GM21423 (cell line): Measurements from ENCODE around the gene GFOD2.

ENCODE experiments used
- ATAC-seq: cut with Tn5 transposase; IDR thresholded peaks from one replicate; pipeline ENCODE4 v1.9.1; 2021; ENCODE audit warnings: mild to moderate bottlenecking, moderate library complexity; ENCODE audit not compliant: unreplicated experiment

The GFOD2 gene

GRCh38 chr16:67733734-67734470 is 14.8 kb upstream of the GFOD2 start:
- ATAC-seq, result no peak

GRCh38 chr16:67731753-67732095 is 12.6 kb upstream of the GFOD2 start:
- ATAC-seq, result no peak

GRCh38 chr16:67731071-67731752 is 12.1 kb upstream of the GFOD2 start:
- no peak for ATAC-seq

GRCh38 chr16:67730326-67730725 is 11.2 kb upstream of the GFOD2 start:
- ATAC-seq, result no peak

- no peak for ATAC-seq
Observed at GRCh38 chr16:67729636-67730248, 10.6 kb upstream of the GFOD2 start.

GRCh38 chr16:67727521-67728485 is 8.7 kb upstream of the GFOD2 start:
- ATAC-seq, result no peak

GRCh38 chr16:67726106-67727034 is 7.3 kb upstream of the GFOD2 start:
- no peak for ATAC-seq

- no peak for ATAC-seq
Observed at GRCh38 chr16:67723911-67724305, 4.8 kb upstream of the GFOD2 start.

GRCh38 chr16:67723151-67723910 is 4.2 kb upstream of the GFOD2 start:
- ATAC-seq, result no peak

GRCh38 chr16:67720236-67720635 is 1.1 kb upstream of the GFOD2 start:
- no peak for ATAC-seq

- peak; percentile 14 for ATAC-seq
Observed at GRCh38 chr16:67719778-67720144, 645 bp upstream of the GFOD2 start.

GRCh38 chr16:67718668-67719047 is 458 bp downstream of the GFOD2 start:
- peak; percentile 22 for ATAC-seq

- no peak for ATAC-seq
Observed at GRCh38 chr16:67716097-67716496, 3.0 kb downstream of the GFOD2 start.

- ATAC-seq, result no peak
Observed at GRCh38 chr16:67714522-67714921, 4.6 kb downstream of the GFOD2 start.

GRCh38 chr16:67713647-67714273 is 5.4 kb downstream of the GFOD2 start:
- no peak for ATAC-seq

- ATAC-seq, result no peak
Observed at GRCh38 chr16:67710607-67711006, 8.5 kb downstream of the GFOD2 start.

- no peak for ATAC-seq
Observed at GRCh38 chr16:67709050-67709449, 10.1 kb downstream of the GFOD2 start.

- no peak for ATAC-seq
Observed at GRCh38 chr16:67708368-67708771, 10.7 kb downstream of the GFOD2 start.

GRCh38 chr16:67707790-67708189 is 11.3 kb downstream of the GFOD2 start:
- no peak for ATAC-seq
